ENCODE data around the gene EPB41L1. TPM values are rescaled to one million over a fixed set of nuclear protein-coding genes. Genes with fewer than 3 reads are reported as not detected.

Gene EPB41L1
- polyA plus RNA-seq, 1 donor (not counting 4 experiments of a cell fraction or from before 2014, with no cell fraction given) = 1.2 TPM

DNA sequence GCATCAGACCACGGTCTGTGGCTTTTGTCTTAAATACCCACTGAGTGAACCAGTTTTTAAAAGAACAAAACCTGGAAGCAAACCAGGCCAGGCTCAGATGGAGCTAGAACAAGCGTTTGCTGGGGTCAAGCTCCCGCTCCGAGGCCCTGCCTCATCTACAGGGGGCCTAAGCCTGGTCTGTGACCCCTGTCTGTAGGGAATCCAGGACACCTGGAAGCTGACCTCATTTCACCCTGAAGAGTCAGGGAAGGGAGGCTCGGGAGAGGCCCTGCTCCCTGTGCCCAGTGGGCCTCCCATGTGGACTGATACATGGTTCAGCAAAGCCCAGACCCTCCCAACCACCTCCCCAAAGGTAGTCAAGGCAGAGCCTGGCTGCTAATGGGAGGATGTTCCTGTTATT, 124.8 kb downstream of the EPB41L1 start:
- no peaks in the 10 kb centered on the region for H3K36me3 ChIP-seq (ENCODE audit: control insufficient read depth in 2 of 2, extremely low read depth in 1 of 2, insufficient read depth in 2 of 2, low read length in 2 of 2)
- H4K20me1 ChIP-seq (ENCODE audit: control insufficient read depth, extremely low read depth, insufficient read depth, low read length) = no peaks in the 10 kb centered on the region
- H3K27ac ChIP-seq (ENCODE audit: control insufficient read depth, insufficient read depth, low read length) = no peak overlapping the region
- no peaks in the 10 kb centered on the region for H3K9me3 ChIP-seq (ENCODE audit: control insufficient read depth, low read depth, low read length)
- no peaks in the 10 kb centered on the region for H3K79me2 ChIP-seq (ENCODE audit: control insufficient read depth, insufficient read depth, low read length)
- no peak overlapping the region for H2AFZ ChIP-seq (ENCODE audit: control insufficient read depth, low read length)
- H3K4me1 ChIP-seq (ENCODE audit: control insufficient read depth, extremely low read depth, insufficient read depth, low read length) = no peaks in the 10 kb centered on the region
- dilution Hi-C loops (cut with MboI; ENCODE audit: extremely low pct_ligation_motif_present, low sequenced_read_pairs) = no loop called here
- H3K4me2 ChIP-seq (ENCODE audit: control insufficient read depth, extremely low read depth, insufficient read depth, low read depth, low read length) = no peak overlapping the region
- H3K27me3 ChIP-seq (ENCODE audit: control insufficient read depth, extremely low read depth, insufficient read depth, low read length) = no peaks in the 10 kb centered on the region
- TF ChIP-seq, protein P1, sequence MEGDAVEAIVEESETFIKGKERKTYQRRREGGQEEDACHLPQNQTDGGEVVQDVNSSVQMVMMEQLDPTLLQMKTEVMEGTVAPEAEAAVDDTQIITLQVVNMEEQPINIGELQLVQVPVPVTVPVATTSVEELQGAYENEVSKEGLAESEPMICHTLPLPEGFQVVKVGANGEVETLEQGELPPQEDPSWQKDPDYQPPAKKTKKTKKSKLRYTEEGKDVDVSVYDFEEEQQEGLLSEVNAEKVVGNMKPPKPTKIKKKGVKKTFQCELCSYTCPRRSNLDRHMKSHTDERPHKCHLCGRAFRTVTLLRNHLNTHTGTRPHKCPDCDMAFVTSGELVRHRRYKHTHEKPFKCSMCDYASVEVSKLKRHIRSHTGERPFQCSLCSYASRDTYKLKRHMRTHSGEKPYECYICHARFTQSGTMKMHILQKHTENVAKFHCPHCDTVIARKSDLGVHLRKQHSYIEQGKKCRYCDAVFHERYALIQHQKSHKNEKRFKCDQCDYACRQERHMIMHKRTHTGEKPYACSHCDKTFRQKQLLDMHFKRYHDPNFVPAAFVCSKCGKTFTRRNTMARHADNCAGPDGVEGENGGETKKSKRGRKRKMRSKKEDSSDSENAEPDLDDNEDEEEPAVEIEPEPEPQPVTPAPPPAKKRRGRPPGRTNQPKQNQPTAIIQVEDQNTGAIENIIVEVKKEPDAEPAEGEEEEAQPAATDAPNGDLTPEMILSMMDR (optimal IDR thresholded peaks at IDR 0.05 in 1 of 3, IDR thresholded peaks at IDR 0.05 in 1 of 3, conservative IDR thresholded peaks at IDR 0.05 in 1 of 3; ENCODE audit: extremely low read depth in 1 of 3, insufficient read depth in 2 of 3, low read length in 3 of 3) = no peak
- TF ChIP-seq EZH2 (IDR thresholded peaks at IDR 0.05; ENCODE audit: low read length) = no peak
- H3K9ac ChIP-seq (ENCODE audit: control insufficient read depth, extremely low read depth, insufficient read depth, low read length) = no peak overlapping the region
- no peak overlapping the region for H3K4me3 ChIP-seq (ENCODE audit: control insufficient read depth in 2 of 3, extremely low read depth in 1 of 3, insufficient read depth in 2 of 3, low read depth in 1 of 3, low read length in 3 of 3)
- DNase-seq (ENCODE audit: low read depth, low spot score) (no peak), FAIRE-seq (no peak)
- H3K9me1 ChIP-seq (ENCODE audit: control insufficient read depth, extremely low read depth, insufficient read depth, low read length) = no peaks in the 10 kb centered on the region

DNA sequence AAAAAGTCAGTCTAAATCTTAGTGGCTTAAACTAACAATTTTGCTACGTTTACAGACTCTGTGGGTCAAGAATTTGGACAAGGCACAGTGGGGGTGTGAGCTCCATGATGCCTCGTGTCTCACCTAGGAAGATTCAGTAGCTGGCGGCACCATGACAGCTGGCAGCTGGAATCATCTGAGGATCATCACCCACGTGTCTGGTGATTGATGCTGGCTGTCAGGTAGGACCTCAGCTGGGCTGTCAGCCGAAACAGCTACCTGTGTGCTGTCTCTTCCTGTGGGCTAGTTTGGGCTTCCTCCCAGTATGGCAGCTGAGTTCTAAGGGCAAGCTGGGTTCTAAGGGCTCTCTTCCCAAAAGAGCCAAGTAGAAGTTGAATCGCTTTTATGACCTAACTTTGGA, 125.2 kb downstream of the EPB41L1 start:
- Histone ChIP-seq H3K27ac (ENCODE audit: control insufficient read depth, insufficient read depth, low read length) (no peak overlapping the region), H3K4me2 (ENCODE audit: control insufficient read depth, extremely low read depth, insufficient read depth, low read depth, low read length) (no peak overlapping the region), H3K9me3 (ENCODE audit: control insufficient read depth, low read depth, low read length) (no peaks in the 10 kb centered on the region), H3K4me3 (ENCODE audit: control insufficient read depth in 2 of 3, extremely low read depth in 1 of 3, insufficient read depth in 2 of 3, low read depth in 1 of 3, low read length in 3 of 3) (no peak overlapping the region), H3K4me1 (ENCODE audit: control insufficient read depth, extremely low read depth, insufficient read depth, low read length) (no peaks in the 10 kb centered on the region), H3K9ac (ENCODE audit: control insufficient read depth, extremely low read depth, insufficient read depth, low read length) (no peak overlapping the region), H3K36me3 (ENCODE audit: control insufficient read depth in 2 of 2, extremely low read depth in 1 of 2, insufficient read depth in 2 of 2, low read length in 2 of 2) (no peaks in the 10 kb centered on the region), H3K9me1 (ENCODE audit: control insufficient read depth, extremely low read depth, insufficient read depth, low read length) (no peaks in the 10 kb centered on the region), H3K27me3 (ENCODE audit: control insufficient read depth, extremely low read depth, insufficient read depth, low read length) (no peaks in the 10 kb centered on the region), H4K20me1 (ENCODE audit: control insufficient read depth, extremely low read depth, insufficient read depth, low read length) (no peaks in the 10 kb centered on the region), H2AFZ (ENCODE audit: control insufficient read depth, low read length) (no peak overlapping the region), H3K79me2 (ENCODE audit: control insufficient read depth, insufficient read depth, low read length) (no peaks in the 10 kb centered on the region)
- no peak for FAIRE-seq
- dilution Hi-C loops (cut with MboI; ENCODE audit: extremely low pct_ligation_motif_present, low sequenced_read_pairs) = no loop called here
- TF ChIP-seq EZH2 (IDR thresholded peaks at IDR 0.05; ENCODE audit: low read length) = no peak
- TF ChIP-seq, protein P1 (optimal IDR thresholded peaks at IDR 0.05 in 1 of 3, IDR thresholded peaks at IDR 0.05 in 1 of 3, conservative IDR thresholded peaks at IDR 0.05 in 1 of 3; ENCODE audit: extremely low read depth in 1 of 3, insufficient read depth in 2 of 3, low read length in 3 of 3) = no peak
- DNase-seq (ENCODE audit: low read depth, low spot score) = no peak
